Neuronal stem cell (in vitro differentiated cells): ENCODE measurements around the gene MTM1.

Experiments
- DNase-seq: peaks from one replicate; pipeline ENCODE4 v3.0.0-alpha.2; 2013; ENCODE audit warnings: low spot score
- H2AFZ ChIP-seq: one replicate; pipeline ENCODE4 v1.6.1; 2013; ENCODE audit warnings: mild to moderate bottlenecking, low read length, inconsistent platforms
- H2AK5ac ChIP-seq: 2 replicates; pipeline ENCODE4 v1.6.1; 2013; ENCODE audit warnings: low read depth, mild to moderate bottlenecking, inconsistent platforms, low read length, moderate library complexity, mixed read lengths
- H2BK120ac ChIP-seq: 2 replicates; pipeline ENCODE4 v1.6.1; 2013; ENCODE audit warnings: low read depth, mild to moderate bottlenecking, inconsistent platforms, low read length, moderate library complexity, mixed read lengths
- H2BK12ac ChIP-seq: one replicate; pipeline ENCODE4 v1.6.1; 2013; ENCODE audit warnings: low read length, inconsistent platforms
- H2BK15ac ChIP-seq: 2 replicates; pipeline ENCODE4 v1.6.1; 2013; ENCODE audit warnings: mild to moderate bottlenecking, low read length, inconsistent platforms, mixed read lengths
- H2BK5ac ChIP-seq: one replicate; pipeline ENCODE4 v1.6.1; 2013; ENCODE audit warnings: inconsistent platforms, mild to moderate bottlenecking, low read length, moderate library complexity
- H3K14ac ChIP-seq: one replicate; pipeline ENCODE4 v1.6.1; 2013; ENCODE audit warnings: low read length, inconsistent platforms
- H3K18ac ChIP-seq: 2 replicates; pipeline ENCODE4 v1.6.1; 2013; ENCODE audit warnings: low read length, inconsistent platforms
- H3K23ac ChIP-seq: 2 replicates; pipeline ENCODE4 v1.6.1; 2013; ENCODE audit warnings: low read depth, mild to moderate bottlenecking, mixed read lengths, low read length, inconsistent platforms; ENCODE audit not compliant: poor library complexity
- H3K27ac ChIP-seq: replicated peaks from 3 replicates; pipeline ENCODE4 v1.5.1; 2013; ENCODE audit warnings: low read length, inconsistent platforms
- H3K27me3 ChIP-seq, 3 experiments: 2 replicates each; pipeline ENCODE4 v1.6.1; 2013; ENCODE audit warnings: low read length in 3 of 3, mild to moderate bottlenecking in 2 of 3, inconsistent platforms in 1 of 3, low read depth in 1 of 3, mixed read lengths in 1 of 3, moderate library complexity in 1 of 3; ENCODE audit not compliant: control insufficient read depth in 3 of 3, insufficient read depth in 3 of 3
- H3K36me3 ChIP-seq, 2 donors: replicated peaks in 1 of 2; 2 replicates each; pipeline ENCODE4 v1.6.1; 2013; ENCODE audit warnings: low read length in 2 of 2; ENCODE audit not compliant: control insufficient read depth in 2 of 2, insufficient read depth in 2 of 2
- H3K4ac ChIP-seq: 2 replicates; pipeline ENCODE4 v1.6.1; 2013; ENCODE audit warnings: inconsistent platforms, mild to moderate bottlenecking, low read length, moderate library complexity
- H3K4me1 ChIP-seq, 2 donors: 1 replicate in 1 of 2; 2 replicates in 1 of 2; pipeline ENCODE4 v1.6.1; 2013; ENCODE audit warnings: low read length in 2 of 2, low read depth in 1 of 2; ENCODE audit not compliant: control insufficient read depth in 2 of 2, insufficient read depth in 1 of 2
- H3K4me2 ChIP-seq: one replicate; pipeline ENCODE4 v1.6.1; 2013; ENCODE audit warnings: mild to moderate bottlenecking, low read length, inconsistent platforms; ENCODE audit not compliant: insufficient read depth, poor library complexity, severe bottlenecking
- H3K4me3 ChIP-seq, 2 donors: 2 replicates each; pipeline ENCODE4 v1.5.1; 2013; ENCODE audit warnings: low read length in 2 of 2, mild to moderate bottlenecking in 2 of 2, inconsistent platforms in 1 of 2, moderate library complexity in 1 of 2
- H3K79me1 ChIP-seq: one replicate; pipeline ENCODE4 v1.6.1; 2013; ENCODE audit warnings: low read depth, mild to moderate bottlenecking, inconsistent platforms, low read length, moderate library complexity
- H3K9ac ChIP-seq: one replicate; pipeline ENCODE4 v1.6.1; 2013; ENCODE audit warnings: mild to moderate bottlenecking, low read depth, low read length, inconsistent platforms; ENCODE audit not compliant: poor library complexity
- H3K9me3 ChIP-seq, 2 donors: replicated peaks in 1 of 2; 2 replicates each; pipeline versions ENCODE3 to v1.6.1; 2013; ENCODE audit warnings: low read length in 2 of 2, mild to moderate bottlenecking in 2 of 2, inconsistent platforms in 1 of 2, low read depth in 1 of 2, mixed read lengths in 1 of 2, moderate library complexity in 1 of 2; ENCODE audit not compliant: control insufficient read depth in 2 of 2, insufficient read depth in 1 of 2
- H4K8ac ChIP-seq: one replicate; pipeline ENCODE4 v1.6.1; 2013; ENCODE audit warnings: low read depth, mild to moderate bottlenecking, inconsistent platforms, low read length, moderate library complexity
- H4K91ac ChIP-seq: one replicate; pipeline ENCODE4 v1.6.1; 2013; ENCODE audit warnings: low read length, low read depth, mild to moderate bottlenecking, inconsistent platforms; ENCODE audit not compliant: poor library complexity
- WGBS, 2 donors: extraction: QIAGEN DNeasy Blood & Tissue Kit; methylation state at CpG; one replicate each; pipeline ENCODE4 v1.1.7; 2013; ENCODE audit warnings: missing lambda C conversion rate in 2 of 2, mixed read lengths in 1 of 2; ENCODE audit not compliant: insufficient read length in 2 of 2, insufficient replicate concordance in 1 of 2; ENCODE audit errors: extremely low coverage in 2 of 2; 5-methylcytosine and 5-hydroxymethylcytosine counted together

MTM1 gene

GRCh38 chrX:150544835-150545770 is 23.3 kb upstream of the MTM1 start:
- Histone ChIP-seq H2BK120ac (no peak overlapping the region), H2BK5ac (no peak overlapping the region), H3K23ac (no peak overlapping the region), H2BK15ac (no peak overlapping the region), H2BK12ac (no peak overlapping the region), H2AK5ac (no peak overlapping the region), H3K4me1 (peaks cover 4 to 10% of the 10 kb centered on the region in 2 donors), H3K79me1 (no peaks in the 10 kb centered on the region), H3K14ac (no peak overlapping the region), H3K9me3 (no peaks in the 10 kb centered on the region), H3K27me3 (peaks cover 0 to 8% (median 0%) of the 10 kb centered on the region in 3 experiments), H3K27ac (no peak overlapping the region), H3K9ac (no peak overlapping the region), H3K4ac (no peak overlapping the region), H3K36me3 (no peaks in the 10 kb centered on the region), H4K91ac (no peak overlapping the region), H3K4me3 (no peak overlapping the region), H4K8ac (no peak overlapping the region), H3K18ac (no peak overlapping the region), H2AFZ (peak overlapping the region; percentile 61), H3K4me2 (no peak overlapping the region)
- DNase-seq, result no peak
- no CpG with 5 or more reads among the region's 8 CpGs for WGBS, 2 donors

- WGBS, 2 donors, result no CpG with 5 or more reads among the region's 9 CpGs
- Histone ChIP-seq H4K91ac (no peak overlapping the region), H3K14ac (no peak overlapping the region), H3K27me3 (peaks cover 0 to 8% (median 4%) of the 10 kb centered on the region in 3 experiments), H3K18ac (no peak overlapping the region), H2BK5ac (no peak overlapping the region), H2BK15ac (no peak overlapping the region), H4K8ac (no peak overlapping the region), H3K27ac (no peak overlapping the region), H3K4me3 (no peak overlapping the region), H3K36me3 (no peaks in the 10 kb centered on the region), H2AK5ac (no peak overlapping the region), H3K4ac (no peak overlapping the region), H3K23ac (no peak overlapping the region), H3K9me3 (no peaks in the 10 kb centered on the region), H3K4me1 (peaks cover 4 to 10% of the 10 kb centered on the region in 2 donors), H2BK120ac (no peak overlapping the region), H2AFZ (peak overlapping the region; percentile 61), H3K4me2 (no peak overlapping the region), H3K9ac (no peak overlapping the region), H2BK12ac (no peak overlapping the region), H3K79me1 (no peaks in the 10 kb centered on the region)
- DNase-seq, result no peak
Measured at GRCh38 chrX:150546711-150547153, 21.7 kb upstream of the MTM1 start.

- Histone ChIP-seq H3K14ac (no peak overlapping the region), H3K27ac (no peak overlapping the region), H3K4me2 (peak overlapping the region; percentile 69), H2BK15ac (no peak overlapping the region), H3K9ac (peak overlapping the region; percentile 79), H4K8ac (no peak overlapping the region), H3K79me1 (no peaks in the 10 kb centered on the region), H3K9me3 (no peaks in the 10 kb centered on the region), H4K91ac (no peak overlapping the region), H2AK5ac (no peak overlapping the region), H2AFZ (no peak overlapping the region), H3K4ac (no peak overlapping the region), H2BK12ac (no peak overlapping the region), H3K23ac (no peak overlapping the region), H3K4me1 (peaks cover 4 to 10% of the 10 kb centered on the region in 2 donors), H3K27me3 (peaks cover 0 to 8% (median 4%) of the 10 kb centered on the region in 3 experiments), H2BK120ac (no peak overlapping the region), H3K18ac (peak overlapping the region; percentile 83), H3K4me3 (peak overlapping the region in 1 of 2 donors; percentile 13), H2BK5ac (no peak overlapping the region), H3K36me3 (no peaks in the 10 kb centered on the region)
- DNase-seq, result no peak
- no CpG with 5 or more reads among the region's 54 CpGs for WGBS, 2 donors
Measured at GRCh38 chrX:150547375-150548115, 20.9 kb upstream of the MTM1 start.

- no peaks in the 10 kb centered on the region for H3K36me3 ChIP-seq
- no peak overlapping the region for H3K14ac ChIP-seq
- H3K9me3 ChIP-seq, result no peaks in the 10 kb centered on the region
- no peak overlapping the region for H2BK15ac ChIP-seq
- H3K4me1 ChIP-seq, result peaks cover 4 to 10% of the 10 kb centered on the region in 2 donors
- no peak overlapping the region for H3K4ac ChIP-seq
- H2AFZ ChIP-seq, result no peak overlapping the region
- no peak overlapping the region for H4K8ac ChIP-seq
- no CpG with 5 or more reads among the region's 4 CpGs for WGBS, 2 donors
- H4K91ac ChIP-seq, result no peak overlapping the region
- H3K79me1 ChIP-seq, result no peaks in the 10 kb centered on the region
- no peak overlapping the region for H3K4me2 ChIP-seq
- no peak overlapping the region for H2AK5ac ChIP-seq
- no peak overlapping the region for H3K9ac ChIP-seq
- no peak overlapping the region for H2BK120ac ChIP-seq
- no peak for DNase-seq
- no peak overlapping the region for H3K4me3 ChIP-seq
- no peak overlapping the region for H2BK12ac ChIP-seq
- H3K23ac ChIP-seq, result no peak overlapping the region
- no peak overlapping the region for H3K18ac ChIP-seq
- no peak overlapping the region for H3K27ac ChIP-seq
- H3K27me3 ChIP-seq, result peaks cover 0 to 8% (median 4%) of the 10 kb centered on the region in 3 experiments
- no peak overlapping the region for H2BK5ac ChIP-seq
Measured at GRCh38 chrX:150548251-150548650, 20.2 kb upstream of the MTM1 start.
